T-cell (primary cell): Measurements from ENCODE around the gene DYNC2H1. TPM values are rescaled to one million over a fixed set of nuclear protein-coding genes. Genes with fewer than 3 reads are reported as not detected.

Experiments
- ATAC-seq, 4 experiments: fragments of 200-7000 bp in 3 of 4; fragments of 150-1000 bp in 1 of 4; cut with Tn5 transposase; replicated peaks in 1 of 4; 1 replicate in 3 of 4; 2 replicates in 1 of 4; pipeline ENCODE4 v1.10.0; 2021; ENCODE audit warnings: moderate library complexity in 3 of 4, mild to moderate bottlenecking in 2 of 4, moderate number of reproducible peaks in 1 of 4
- CTCF ChIA-PET, 2 donors: fragments of 300-600 bp; sonication (Branson Sonifier 250); formaldehyde crosslinking; loops; one replicate each; lab custom pipeline; 2022; ENCODE audit warnings: antibody characterized with exemption in 2 of 2; lab: Charles Lee
- POLR2A ChIA-PET, 2 donors: fragments of 300-600 bp; sonication (Branson Sonifier 250); formaldehyde crosslinking; loops; one replicate each; lab custom pipeline; 2022; ENCODE audit warnings: antibody characterized with exemption in 2 of 2; lab: Charles Lee
- DNase-seq, 35 experiments: peaks; one replicate each; pipeline versions ENCODE4 v3.0.0 to v3.0.0-alpha.2; 2013 to 2023
- H3K27ac ChIP-seq: one replicate; pipeline ENCODE4 v1.5.1; 2013; ENCODE audit warnings: low read length
- H3K27me3 ChIP-seq, 2 experiments: replicated peaks in 1 of 2; 1 replicate in 1 of 2; 2 replicates in 1 of 2; pipeline versions ENCODE4 v1.6.1 to v1.7.0; 2013; ENCODE audit warnings: low read length in 1 of 2, mixed read lengths in 1 of 2; ENCODE audit not compliant: control insufficient read depth in 2 of 2, insufficient read depth in 2 of 2; ENCODE audit errors: extremely low read depth in 1 of 2
- H3K36me3 ChIP-seq, 2 donors: 1 replicate in 1 of 2; 2 replicates in 1 of 2; pipeline versions ENCODE4 v1.6.1 to v1.7.0; 2013; ENCODE audit warnings: low read length in 1 of 2; ENCODE audit not compliant: control insufficient read depth in 2 of 2, insufficient read depth in 1 of 2; ENCODE audit errors: extremely low read depth in 1 of 2
- H3K4me1 ChIP-seq, 2 experiments: 1 replicate in 1 of 2; 2 replicates in 1 of 2; pipeline versions ENCODE4 v1.6.1 to v1.7.0; 2013; ENCODE audit warnings: low read length in 2 of 2, mixed read lengths in 1 of 2; ENCODE audit not compliant: insufficient read depth in 2 of 2, control insufficient read depth in 1 of 2; ENCODE audit errors: extremely low read depth in 1 of 2
- H3K4me3 ChIP-seq, 2 donors: 1 replicate in 1 of 2; 2 replicates in 1 of 2; pipeline versions ENCODE4 v1.5.1 to v1.7.0; 2013; ENCODE audit warnings: mild to moderate bottlenecking in 2 of 2, low read length in 1 of 2, moderate library complexity in 1 of 2; ENCODE audit not compliant: control insufficient read depth in 1 of 2; ENCODE audit errors: extremely low read depth in 1 of 2
- H3K9me3 ChIP-seq: 2 replicates; pipeline ENCODE4 v1.7.0; 2013
- H3K27ac Mint-ChIP-seq, 2 donors: one replicate each; pipeline ENCODE4 v1.8.0; 2020 to 2021; ENCODE audit warnings: mild to moderate bottlenecking in 2 of 2, mixed read lengths in 2 of 2
- H3K27me3 Mint-ChIP-seq, 2 donors: one replicate each; pipeline ENCODE4 v1.8.0; 2021 to 2022; ENCODE audit warnings: mixed read lengths in 2 of 2
- H3K36me3 Mint-ChIP-seq: one replicate; pipeline ENCODE4 v1.8.0; 2021; ENCODE audit warnings: mixed read lengths
- H3K4me1 Mint-ChIP-seq, 3 donors: one replicate each; pipeline ENCODE4 v1.8.0; 2020 to 2022; ENCODE audit warnings: mixed read lengths in 3 of 3, mild to moderate bottlenecking in 1 of 3
- H3K4me3 Mint-ChIP-seq, 3 donors: one replicate each; pipeline ENCODE4 v1.8.0; 2020 to 2022; ENCODE audit warnings: mild to moderate bottlenecking in 3 of 3, mixed read lengths in 3 of 3, moderate library complexity in 3 of 3
- H3K9me3 Mint-ChIP-seq, 3 donors: one replicate each; pipeline ENCODE4 v1.8.0; 2020 to 2022; ENCODE audit warnings: mixed read lengths in 3 of 3
- WGBS: methylation state at CpG from one replicate; pipeline ENCODE4 v1.1.5; 2013; ENCODE audit warnings: missing lambda C conversion rate; ENCODE audit not compliant: insufficient coverage; 5-methylcytosine and 5-hydroxymethylcytosine counted together
- total RNA-seq, 35 experiments: library from RNA in 6 of 35; stranded (reverse) in 6 of 35; fragments of 120-200 nt in 1 of 35; gene quantifications; one replicate each; pipeline versions ENCODE4 v1.2.1 to v1.2.4 and lab custom pipeline; 2013 to 2026

DYNC2H1 gene
- total RNA-seq, 5 donors from 2014 or later (not counting 1 experiment from before 2014, with no cell fraction given): 2.6 to 4.4 (median 3.2) TPM

DNA sequence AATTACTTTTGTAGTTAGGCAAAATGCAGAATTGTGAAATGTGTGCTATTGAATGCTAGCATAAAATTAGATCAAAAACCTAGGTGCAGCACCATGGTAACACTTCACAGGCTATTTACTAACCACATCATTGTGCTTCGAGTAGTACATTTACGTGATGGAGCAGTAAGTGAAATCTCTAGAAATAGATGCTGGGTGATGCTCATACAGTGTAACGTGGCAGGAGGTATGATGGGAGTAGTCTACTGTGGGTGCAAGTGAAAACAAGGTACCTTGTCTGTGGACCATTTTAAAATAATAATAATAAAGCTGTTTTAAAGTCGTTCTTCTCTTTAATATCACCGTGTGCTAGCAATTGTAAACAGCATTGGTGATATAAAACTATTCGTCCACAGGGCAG, 132.3 kb downstream of the DYNC2H1 start:
- no peak overlapping the region for H3K4me3 Mint-ChIP-seq

DNA sequence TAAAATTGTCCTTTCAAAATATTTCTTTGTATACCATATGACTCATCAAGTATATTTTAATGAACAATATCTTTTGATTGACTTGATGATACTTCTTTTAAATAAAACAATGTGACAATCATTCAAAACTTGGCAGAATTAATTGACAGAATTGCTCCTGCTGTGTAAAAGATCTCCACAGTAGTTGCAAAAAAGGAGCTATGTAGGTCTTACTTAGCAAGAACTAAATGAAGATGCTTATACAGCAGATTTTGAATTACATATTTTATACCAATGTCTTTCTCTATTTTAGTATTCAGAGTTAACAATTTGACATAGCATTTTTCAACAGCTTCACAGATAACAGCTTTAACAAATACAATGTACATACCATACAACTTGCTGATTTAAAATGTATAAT, 144.9 kb downstream of the DYNC2H1 start:
- ATAC-seq (no peak), DNase-seq (no peak)
- POLR2A ChIA-PET: no interaction called here
- Mint-ChIP-seq H3K4me1 (no peaks in the 10 kb centered on the region), H3K9me3 (no peaks in the 10 kb centered on the region), H3K36me3 (no peaks in the 10 kb centered on the region), H3K27ac (no peak overlapping the region), H3K4me3 (no peak overlapping the region), H3K27me3 (no peaks in the 10 kb centered on the region)
- no peak overlapping the region for H3K4me3 ChIP-seq
- no peaks in the 10 kb centered on the region for H3K27me3 ChIP-seq
- no peak overlapping the region for H3K27ac ChIP-seq
- no peaks in the 10 kb centered on the region for H3K4me1 ChIP-seq
- CTCF ChIA-PET: no interaction called here
- H3K9me3 ChIP-seq: no peaks in the 10 kb centered on the region
- H3K36me3 ChIP-seq: no peaks in the 10 kb centered on the region

More for the DNA sequence above, 132.3 kb downstream of the DYNC2H1 start:
- Histone ChIP-seq H3K4me1 (no peaks in the 10 kb centered on the region), H3K27ac (no peak overlapping the region), H3K27me3 (no peaks in the 10 kb centered on the region), H3K9me3 (no peaks in the 10 kb centered on the region), H3K36me3 (no peaks in the 10 kb centered on the region), H3K4me3 (no peak overlapping the region)
- Mint-ChIP-seq H3K4me1 (no peaks in the 10 kb centered on the region), H3K27ac (no peak overlapping the region), H3K27me3 (no peaks in the 10 kb centered on the region), H3K9me3 (no peaks in the 10 kb centered on the region), H3K36me3 (peaks cover 5% of the 10 kb centered on the region)
- WGBS: no CpG with 5 or more reads among the region's 6 CpGs
- ChIA-PET POLR2A (interaction anchor here in 1 of 2 donors (0.6 kb wide), 1 partner anchor 47 kb away, joined by 5 read pairs; no protein-coding TSS in a partner anchor), CTCF (no interaction called here)
- DNase-seq (no peak), ATAC-seq (no peak)

DNA sequence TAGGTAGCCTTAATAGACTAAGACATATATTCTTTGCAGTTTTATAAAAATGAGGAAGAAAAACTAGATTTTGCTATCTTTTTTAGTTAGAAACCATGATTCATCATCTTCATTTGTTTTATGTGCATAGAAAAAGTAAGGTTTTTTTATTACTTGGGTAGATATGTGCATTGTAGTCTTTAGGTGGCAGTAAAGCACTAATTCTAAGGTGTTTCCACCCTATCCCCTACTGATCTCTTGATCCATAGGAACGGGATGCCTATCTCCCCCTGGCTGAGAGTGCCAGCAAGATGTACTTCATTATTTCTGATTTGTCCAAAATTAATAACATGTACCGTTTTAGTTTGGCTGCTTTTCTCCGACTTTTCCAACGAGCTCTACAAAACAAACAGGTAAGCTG, 148.1 kb downstream of the DYNC2H1 start:
- H3K9me3 ChIP-seq: no peaks in the 10 kb centered on the region
- no peak overlapping the region for H3K4me3 ChIP-seq
- H3K27me3 Mint-ChIP-seq: no peaks in the 10 kb centered on the region
- DNase-seq (no peak), ATAC-seq (no peak)
- no CpG with 5 or more reads among the region's 4 CpGs for WGBS
- ChIA-PET POLR2A (no interaction called here), CTCF (no interaction called here)
- H3K36me3 ChIP-seq: no peaks in the 10 kb centered on the region
- peaks cover 8% of the 10 kb centered on the region for H3K36me3 Mint-ChIP-seq
- H3K27me3 ChIP-seq: no peaks in the 10 kb centered on the region
- no peak overlapping the region for H3K27ac ChIP-seq
- no peaks in the 10 kb centered on the region for H3K4me1 ChIP-seq
- no peaks in the 10 kb centered on the region for H3K4me1 Mint-ChIP-seq
- no peak overlapping the region for H3K27ac Mint-ChIP-seq
- H3K4me3 Mint-ChIP-seq: no peak overlapping the region
- H3K9me3 Mint-ChIP-seq: no peaks in the 10 kb centered on the region

DNA sequence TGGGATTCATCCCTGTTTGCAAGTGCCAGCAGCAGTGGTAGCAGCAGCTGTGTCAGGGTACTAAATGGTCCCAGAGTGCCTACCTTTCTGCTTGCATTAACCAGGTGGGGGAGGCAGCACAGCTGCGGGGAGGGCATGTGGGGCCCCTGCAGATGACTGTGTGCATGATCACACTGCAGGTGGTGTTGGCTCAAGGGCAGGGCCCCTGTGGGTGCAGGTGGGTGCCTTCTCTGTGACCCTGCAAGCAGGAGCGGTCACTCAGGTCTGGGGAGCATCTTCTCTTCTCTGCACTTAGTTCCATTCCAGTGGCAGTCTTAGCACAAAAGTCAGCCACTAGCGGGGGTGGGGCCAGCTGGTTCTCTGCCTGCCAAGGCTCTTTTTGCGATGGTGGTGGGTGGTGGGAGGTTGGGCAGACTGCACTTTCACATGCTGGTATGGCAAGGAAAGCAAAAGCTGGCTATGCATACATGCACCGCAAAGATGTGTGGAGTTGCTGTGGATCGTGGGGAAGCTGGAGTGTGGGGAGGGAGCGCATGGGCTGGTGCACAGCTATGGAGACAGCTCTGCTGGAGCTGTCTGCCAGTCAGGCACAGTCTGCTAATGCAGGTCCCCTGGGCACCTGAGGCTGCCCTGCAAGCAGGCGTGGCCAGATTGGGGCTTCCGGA, 157.1 kb downstream of the DYNC2H1 start:
- ATAC-seq (no peak), DNase-seq (no peak)
- ChIA-PET POLR2A (no interaction called here), CTCF (interaction anchor here in 1 of 2 donors (1.1 kb wide), 1 partner anchor 124 kb away, joined by 3 read pairs; no protein-coding TSS in a partner anchor)
- Histone ChIP-seq H3K27me3 (no peaks in the 10 kb centered on the region), H3K36me3 (no peaks in the 10 kb centered on the region), H3K27ac (no peak overlapping the region), H3K9me3 (no peaks in the 10 kb centered on the region), H3K4me3 (no peak overlapping the region), H3K4me1 (no peaks in the 10 kb centered on the region)
- Mint-ChIP-seq H3K9me3 (no peaks in the 10 kb centered on the region), H3K27ac (no peak overlapping the region), H3K36me3 (peaks cover 5% of the 10 kb centered on the region), H3K4me1 (no peaks in the 10 kb centered on the region), H3K4me3 (no peak overlapping the region), H3K27me3 (no peaks in the 10 kb centered on the region)
- WGBS: 89% methylated on average over 8 of the region's 9 CpGs

DNA sequence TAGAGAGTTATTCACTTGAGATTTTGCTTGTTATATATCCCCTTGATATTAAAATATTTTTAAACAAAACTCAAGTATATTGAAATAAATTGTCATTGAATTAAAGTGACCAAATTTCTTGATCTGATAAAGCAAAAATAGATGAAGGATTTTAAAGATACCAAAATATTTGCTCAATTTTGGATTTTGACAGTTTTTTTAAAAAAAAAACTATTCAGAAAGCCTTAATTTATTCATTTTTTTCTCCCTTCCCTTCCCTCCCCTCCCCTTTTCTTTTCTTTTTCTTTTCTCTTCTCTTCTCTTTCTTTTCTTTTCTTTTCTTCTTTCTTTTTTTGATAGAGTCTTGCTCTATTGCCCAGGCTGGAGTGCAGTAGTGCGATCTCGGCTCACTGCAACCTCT, 163.7 kb downstream of the DYNC2H1 start:
- ChIA-PET POLR2A (no interaction called here), CTCF (no interaction called here)
- no peaks in the 10 kb centered on the region for H3K27me3 Mint-ChIP-seq

DNA sequence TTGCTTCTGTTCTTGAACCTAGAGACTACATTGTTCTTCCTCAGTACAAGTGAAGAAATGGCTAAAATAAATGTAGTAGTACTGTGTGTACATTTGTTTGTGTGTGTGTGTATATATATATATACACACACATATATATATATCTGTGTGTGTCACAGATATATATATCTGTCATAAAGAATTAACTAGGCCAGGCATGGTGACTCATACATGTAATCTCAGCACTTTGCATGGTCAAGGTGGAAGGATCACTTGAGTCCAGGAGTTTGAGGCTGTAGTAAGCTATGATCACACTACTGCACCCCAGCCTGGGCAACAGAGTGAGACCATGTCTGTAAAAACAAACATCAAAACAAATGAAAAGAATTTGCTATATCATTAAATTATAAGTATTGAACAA, 164.8 kb downstream of the DYNC2H1 start:
- no peaks in the 10 kb centered on the region for H3K36me3 ChIP-seq
- no peaks in the 10 kb centered on the region for H3K9me3 ChIP-seq
- no peaks in the 10 kb centered on the region for H3K27me3 Mint-ChIP-seq
- CTCF ChIA-PET: no interaction called here
- POLR2A ChIA-PET: interaction anchor here in 1 of 2 donors (0.6 kb wide), 1 partner anchor 1183 kb away, joined by 3 read pairs; no protein-coding TSS in a partner anchor
- no peak overlapping the region for H3K4me3 Mint-ChIP-seq
- no peak for ATAC-seq
- H3K27ac ChIP-seq: no peak overlapping the region
- no peak for DNase-seq
- peaks cover 4% of the 10 kb centered on the region for H3K36me3 Mint-ChIP-seq
- H3K9me3 Mint-ChIP-seq: no peaks in the 10 kb centered on the region
- H3K4me3 ChIP-seq: no peak overlapping the region
- no peaks in the 10 kb centered on the region for H3K4me1 Mint-ChIP-seq
- no peaks in the 10 kb centered on the region for H3K4me1 ChIP-seq
- no peaks in the 10 kb centered on the region for H3K27me3 ChIP-seq
- H3K27ac Mint-ChIP-seq: no peak overlapping the region

More for the DNA sequence above, 163.7 kb downstream of the DYNC2H1 start:
- Mint-ChIP-seq H3K27ac (no peak overlapping the region), H3K9me3 (no peaks in the 10 kb centered on the region), H3K4me3 (no peak overlapping the region), H3K36me3 (peaks cover 4% of the 10 kb centered on the region), H3K4me1 (no peaks in the 10 kb centered on the region)
- no peak for ATAC-seq
- DNase-seq: no peak
- no CpG with 5 or more reads among the region's 2 CpGs for WGBS
- H3K36me3 ChIP-seq: no peaks in the 10 kb centered on the region
- H3K4me1 ChIP-seq: no peaks in the 10 kb centered on the region
- H3K9me3 ChIP-seq: no peaks in the 10 kb centered on the region
- no peak overlapping the region for H3K4me3 ChIP-seq
- H3K27ac ChIP-seq: no peak overlapping the region
- no peaks in the 10 kb centered on the region for H3K27me3 ChIP-seq

DNA sequence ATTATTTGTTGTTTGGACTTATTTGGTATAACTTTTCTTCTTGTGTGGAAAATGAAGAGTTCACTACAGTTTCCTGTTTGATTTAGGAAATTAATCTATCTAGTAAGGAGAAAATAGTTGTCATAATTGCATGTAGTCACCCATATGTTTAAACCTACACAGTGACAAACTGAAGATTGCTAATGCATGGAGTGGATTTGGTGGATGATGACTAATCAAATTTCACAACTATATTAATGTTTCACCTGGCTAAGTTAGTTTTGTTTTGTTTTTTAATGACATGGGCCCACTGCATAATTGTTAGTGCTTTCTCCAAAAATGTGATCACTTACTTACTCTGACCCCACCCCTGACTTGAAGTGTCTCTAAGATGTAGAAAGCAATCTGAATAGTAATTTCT, 170.6 kb downstream of the DYNC2H1 start:
- H3K9me3 Mint-ChIP-seq: no peaks in the 10 kb centered on the region
- no peaks in the 10 kb centered on the region for H3K4me1 ChIP-seq
- DNase-seq (no peak), ATAC-seq (no peak)
- CTCF ChIA-PET: no interaction called here
- H3K9me3 ChIP-seq: no peaks in the 10 kb centered on the region
- no peaks in the 10 kb centered on the region for H3K36me3 Mint-ChIP-seq
- no peaks in the 10 kb centered on the region for H3K36me3 ChIP-seq
- no peak overlapping the region for H3K27ac Mint-ChIP-seq
- H3K4me1 Mint-ChIP-seq: no peaks in the 10 kb centered on the region
- POLR2A ChIA-PET: no interaction called here
- H3K4me3 Mint-ChIP-seq: no peak overlapping the region
- H3K4me3 ChIP-seq: no peak overlapping the region
- no peaks in the 10 kb centered on the region for H3K27me3 Mint-ChIP-seq
- no peaks in the 10 kb centered on the region for H3K27me3 ChIP-seq
- H3K27ac ChIP-seq: no peak overlapping the region
